ENCODE results near the gene ACTL8. TPM values are rescaled to one million over a fixed set of nuclear protein-coding genes. Genes with fewer than 3 reads are reported as not detected.

Gene ACTL8
- total and polyA plus RNA-seq, 12 donors = not detected

GRCh38 chr1:17820198-17820597, 65.1 kb downstream of the ACTL8 start:
- intact Hi-C loops (cut with DNase I) = loop anchor here (10.0 kb wide), 1 partner anchor 155 kb away; no protein-coding TSS in a partner anchor
- Histone ChIP-seq H3K27ac (no peak overlapping the region), H3K4me3 (no peak overlapping the region), H3K4me1 (replicated peaks in 1 of 2) (no peaks in the 10 kb centered on the region), H3K27me3 (no peaks in the 10 kb centered on the region), H3K36me3 (replicated peaks in 1 of 2) (no peaks in the 10 kb centered on the region), H3K9me3 (replicated peaks in 1 of 3) (no peaks in the 10 kb centered on the region)
- TF ChIP-seq CTCF (IDR thresholded peaks at IDR 0.05) (no peak), POLR2A (IDR thresholded peaks at IDR 0.05) (no peak)
- 78 to 86% (median 83%) methylated on average over 8 of the region's 8 CpGs for WGBS, 4 donors
- DNase-seq = no peak

GRCh38 chr1:17822741-17823426, 67.8 kb downstream of the ACTL8 start:
- DNase-seq = peak in 2 of 7 donors; percentile 11 to 35
- Histone ChIP-seq H3K4me1 (replicated peaks in 1 of 2) (no peaks in the 10 kb centered on the region), H3K9me3 (replicated peaks in 1 of 3) (no peaks in the 10 kb centered on the region), H3K27ac (no peak overlapping the region), H3K36me3 (replicated peaks in 1 of 2) (no peaks in the 10 kb centered on the region), H3K4me3 (no peak overlapping the region), H3K27me3 (peaks cover 9% of the 10 kb centered on the region)
- whole genome bisulfite sequencing, 4 donors = 91 to 95% (median 93%) methylated on average over 14 to 22 of the region's 22 CpGs
- intact Hi-C loops (cut with DNase I) = loop anchor here (10.0 kb wide), 1 partner anchor 158 kb away; no protein-coding TSS in a partner anchor
- TF ChIP-seq CTCF (IDR thresholded peaks at IDR 0.05) (no peak), POLR2A (IDR thresholded peaks at IDR 0.05) (no peak)

- WGBS, 4 donors = 62 to 82% (median 66%) methylated on average over 27 to 33 of the region's 33 CpGs
- Histone ChIP-seq H3K36me3 (replicated peaks in 1 of 2) (no peaks in the 10 kb centered on the region), H3K4me1 (replicated peaks in 1 of 2) (no peaks in the 10 kb centered on the region), H3K4me3 (no peak overlapping the region), H3K9me3 (replicated peaks in 1 of 3) (no peaks in the 10 kb centered on the region), H3K27ac (no peak overlapping the region), H3K27me3 (peaks cover 9% of the 10 kb centered on the region)
- TF ChIP-seq CTCF (IDR thresholded peaks at IDR 0.05) = no peak
- TF ChIP-seq POLR2A (IDR thresholded peaks at IDR 0.05) = no peak
- intact Hi-C loops (cut with DNase I) = loop anchor here (10.0 kb wide), 1 partner anchor 161 kb away; no protein-coding TSS in a partner anchor
- DNase-seq = no peak
Observed at GRCh38 chr1:17825273-17826164, 70.4 kb downstream of the ACTL8 start.

GRCh38 chr1:17826165-17826488, 71.0 kb downstream of the ACTL8 start:
- no peaks in the 10 kb centered on the region for H3K36me3 ChIP-seq (replicated peaks in 1 of 2)
- no peaks in the 10 kb centered on the region for H3K9me3 ChIP-seq (replicated peaks in 1 of 3)
- DNase-seq = peak in 6 of 7 donors; percentile 36 to 71 (median 48)
- intact Hi-C loops (cut with DNase I) = loop anchor here (10.0 kb wide), 1 partner anchor 161 kb away; no protein-coding TSS in a partner anchor
- H3K4me3 ChIP-seq = no peak overlapping the region
- peak; percentile 25 to 60 (median 47) for TF ChIP-seq CTCF (IDR thresholded peaks at IDR 0.05)
- no peak for TF ChIP-seq POLR2A (IDR thresholded peaks at IDR 0.05)
- peaks cover 9% of the 10 kb centered on the region for H3K27me3 ChIP-seq
- WGBS, 4 donors = 27 to 60% (median 36%) methylated on average over 2 to 16 of the region's 16 CpGs
- H3K4me1 ChIP-seq (replicated peaks in 1 of 2) = no peaks in the 10 kb centered on the region
- no peak overlapping the region for H3K27ac ChIP-seq
